Colonic mucosa (tissue), 4 donors: ENCODE results near the gene SEMA6B. TPM values are rescaled to one million over a fixed set of nuclear protein-coding genes. Genes with fewer than 3 reads are reported as not detected.
"Not testable (repeated sequence)": the region's sequence is repeated elsewhere in the genome, so short reads cannot be mapped to it uniquely, and the experiment has no call there.

Experiments used
- DNase-seq: peaks from one replicate; pipeline ENCODE4 v3.0.0-alpha.2; 2020
- H3K27ac ChIP-seq: fragments of 200-600 bp; one replicate; pipeline ENCODE4 v1.8.0; 2021
- H3K27me3 ChIP-seq: fragments of 200-600 bp; one replicate; pipeline ENCODE4 v1.8.0; 2021
- H3K36me3 ChIP-seq: fragments of 200-600 bp; one replicate; pipeline ENCODE4 v1.8.0; 2021
- H3K4me1 ChIP-seq: fragments of 200-600 bp; one replicate; pipeline ENCODE4 v1.8.0; 2021; ENCODE audit warnings: mild to moderate bottlenecking
- H3K4me3 ChIP-seq: fragments of 200-600 bp; one replicate; pipeline ENCODE4 v1.8.0; 2021
- H3K9ac ChIP-seq, 2 donors: one replicate each; pipeline ENCODE4 v1.7.0; 2013; ENCODE audit warnings: control low read depth in 2 of 2, low read depth in 2 of 2, low read length in 2 of 2
- H3K9me3 ChIP-seq: fragments of 200-600 bp; one replicate; pipeline ENCODE4 v1.8.0; 2021
- CTCF ChIP-seq: fragments of 200-600 bp; IDR thresholded peaks from one replicate; pipeline ENCODE4 v1.8.0; 2022; ENCODE audit warnings: antibody characterized with exemption, mild to moderate bottlenecking
- intact Hi-C: fragments of 100-400 bp; cut with DNase I; formaldehyde crosslinking; loops from one replicate; pipeline ENCODE4 v1.14.1; 2022
- total RNA-seq, 2 donors: library from RNA; stranded (reverse); fragmentation: NEBNext Ultra II Directional in 1 of 2; extraction: Animal tissue kit (Norgen Biotek cat#: 25700) in 1 of 2; gene quantifications; one replicate each; pipeline ENCODE4 v1.2.1, GENCODE V29; 2021
- donor health status: healthy.
- donor health status: DM: no; HTN: no; CAD: no.
- donor health status: DM: no; HTN: no; CAD: no.

SEMA6B gene
- total RNA-seq, 2 donors from 2014 or later = 1.3 to 5.6 TPM

GRCh38 chr19:4547303-4548237 is 11.9 kb downstream of the SEMA6B start:
- H3K4me3 ChIP-seq = no peak overlapping the region
- no peaks in the 10 kb centered on the region for H3K27me3 ChIP-seq
- H3K4me1 ChIP-seq = peaks cover 3% of the 10 kb centered on the region
- H3K27ac ChIP-seq = no peak overlapping the region
- no peak overlapping the region for H3K9ac ChIP-seq
- no peaks in the 10 kb centered on the region for H3K9me3 ChIP-seq
- peak; percentile 88 for DNase-seq
- TF ChIP-seq CTCF = peak; percentile 28
- intact Hi-C loops = no loop called here
- no peaks in the 10 kb centered on the region for H3K36me3 ChIP-seq

GRCh38 chr19:4543842-4544647 is 15.4 kb downstream of the SEMA6B start:
- TF ChIP-seq CTCF = no peak
- no peak overlapping the region for H3K4me3 ChIP-seq
- H3K9ac ChIP-seq = no peak overlapping the region
- intact Hi-C loops = no loop called here
- H3K36me3 ChIP-seq = no peaks in the 10 kb centered on the region
- H3K4me1 ChIP-seq = peaks cover 3% of the 10 kb centered on the region
- DNase-seq = no peak
- H3K9me3 ChIP-seq = no peaks in the 10 kb centered on the region
- no peak overlapping the region for H3K27ac ChIP-seq
- no peaks in the 10 kb centered on the region for H3K27me3 ChIP-seq

- H3K4me3 ChIP-seq = no peak overlapping the region
- no peak for DNase-seq
- no peaks in the 10 kb centered on the region for H3K27me3 ChIP-seq
- H3K27ac ChIP-seq = no peak overlapping the region
- TF ChIP-seq CTCF = no peak
- H3K9me3 ChIP-seq = no peaks in the 10 kb centered on the region
- H3K36me3 ChIP-seq = no peaks in the 10 kb centered on the region
- peaks cover 3% of the 10 kb centered on the region for H3K4me1 ChIP-seq
- H3K9ac ChIP-seq = no peak overlapping the region
- intact Hi-C loops = no loop called here
Measured at GRCh38 chr19:4542896-4543841, 16.3 kb downstream of the SEMA6B start.

GRCh38 chr19:4541806-4542145 is 17.7 kb downstream of the SEMA6B start:
- H3K36me3 ChIP-seq, intact Hi-C loops, H3K4me3 ChIP-seq, H3K27me3 ChIP-seq, H3K4me1 ChIP-seq, H3K27ac ChIP-seq, H3K9me3 ChIP-seq, DNase-seq, H3K9ac ChIP-seq: not testable (repeated sequence)

- DNase-seq = no peak
- Histone ChIP-seq H3K4me1 (no peaks in the 10 kb centered on the region), H3K4me3 (no peak overlapping the region), H3K9me3 (no peaks in the 10 kb centered on the region), H3K9ac (no peak overlapping the region), H3K27me3 (no peaks in the 10 kb centered on the region), H3K36me3 (no peaks in the 10 kb centered on the region), H3K27ac (no peak overlapping the region)
- intact Hi-C loops = no loop called here
- no peak for TF ChIP-seq CTCF
Measured at GRCh38 chr19:4541114-4541805, 18.2 kb downstream of the SEMA6B start.
